Activated T-cell treated with anti-CD3 and anti-CD28 coated beads for 24 hours (primary cell): Measurements from ENCODE around the gene NCR3LG1.

Source experiments
- DNase-seq: peaks from one replicate; pipeline ENCODE4 v3.0.0-alpha.2; 2020; ENCODE audit warnings: low read depth

Gene NCR3LG1

GRCh38 chr11:17371614-17372013, 20.0 kb downstream of the NCR3LG1 start:
- no peak for DNase-seq

- DNase-seq = no peak
Observed at GRCh38 chr11:17375547-17375946, 23.9 kb downstream of the NCR3LG1 start.

- DNase-seq = no peak
Observed at GRCh38 chr11:17376493-17376892, 24.9 kb downstream of the NCR3LG1 start.

GRCh38 chr11:17378655-17379054, 27.1 kb downstream of the NCR3LG1 start:
- DNase-seq = no peak

- no peak for DNase-seq
Observed at GRCh38 chr11:17379383-17380180, 28.0 kb downstream of the NCR3LG1 start.

GRCh38 chr11:17381156-17381555, 29.6 kb downstream of the NCR3LG1 start:
- no peak for DNase-seq

GRCh38 chr11:17382046-17382728, 30.6 kb downstream of the NCR3LG1 start:
- DNase-seq = no peak

- no peak for DNase-seq
Observed at GRCh38 chr11:17383461-17383860, 31.9 kb downstream of the NCR3LG1 start.

GRCh38 chr11:17384002-17384511, 32.5 kb downstream of the NCR3LG1 start:
- DNase-seq = peak; percentile 63

- DNase-seq = no peak
Observed at GRCh38 chr11:17385492-17385891, 33.9 kb downstream of the NCR3LG1 start.

- no peak for DNase-seq
Observed at GRCh38 chr11:17385926-17386325, 34.3 kb downstream of the NCR3LG1 start.

GRCh38 chr11:17386331-17387084, 34.9 kb downstream of the NCR3LG1 start:
- DNase-seq = peak; percentile 12

GRCh38 chr11:17387254-17387653, 35.7 kb downstream of the NCR3LG1 start:
- DNase-seq = no peak

GRCh38 chr11:17387811-17388210, 36.2 kb downstream of the NCR3LG1 start:
- DNase-seq = no peak

- peak; percentile 5 for DNase-seq
Observed at GRCh38 chr11:17388609-17389210, 37.1 kb downstream of the NCR3LG1 start, which contains the start of gene KCNJ11. TSS of gene KCNJ11 (minus strand) at chr11:17388659. CDS start at chr11:17388091, 568 bp downstream.

GRCh38 chr11:17389211-17389956, 37.8 kb downstream of the NCR3LG1 start:
- DNase-seq = peak; percentile 64

- DNase-seq = no peak
Observed at GRCh38 chr11:17389957-17390649, 38.5 kb downstream of the NCR3LG1 start.

- no peak for DNase-seq
Observed at GRCh38 chr11:17391493-17392355, 40.1 kb downstream of the NCR3LG1 start.

GRCh38 chr11:17392872-17393271, 41.3 kb downstream of the NCR3LG1 start:
- no peak for DNase-seq

GRCh38 chr11:17393472-17393871, 41.9 kb downstream of the NCR3LG1 start:
- DNase-seq = no peak
